ENCODE data around the gene UPF2. TPM values are rescaled to one million over a fixed set of nuclear protein-coding genes. Genes with fewer than 3 reads are reported as not detected.

UPF2 gene
- total RNA-seq, 1 donor from 2014 or later: 16.4 TPM

DNA sequence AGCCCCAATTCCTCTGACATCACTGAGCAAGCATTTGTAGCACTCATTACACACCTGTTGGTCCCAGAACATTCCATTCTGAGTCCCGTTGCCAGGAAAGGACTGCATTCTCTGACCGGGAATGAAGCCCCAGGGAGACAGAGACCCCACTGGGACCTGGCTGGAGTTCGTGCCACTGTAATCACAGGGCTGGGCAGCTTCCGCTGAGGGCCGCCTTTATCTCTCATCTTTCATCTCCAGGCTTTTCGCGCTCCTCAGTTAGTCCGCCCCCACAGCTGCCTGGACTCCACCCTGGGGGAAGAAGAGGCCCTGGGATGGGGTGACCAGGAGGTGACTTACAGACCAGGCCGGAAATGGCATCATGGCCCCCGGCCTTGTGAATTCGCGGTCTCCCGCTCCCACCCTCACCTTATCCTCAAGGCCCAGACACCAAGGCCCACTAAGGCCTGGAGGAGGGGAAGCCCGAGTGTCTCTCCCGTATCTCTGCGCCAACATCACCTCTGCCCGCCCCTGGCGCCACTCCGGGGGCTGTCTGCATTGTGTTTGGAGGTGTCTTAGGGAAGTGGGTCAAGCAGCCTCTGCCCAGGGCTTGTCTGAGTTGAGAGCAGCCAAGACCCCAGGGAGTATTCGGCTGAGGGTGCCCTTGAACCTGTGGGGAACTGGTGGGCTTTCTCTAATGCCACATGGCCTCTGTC, 144.1 kb downstream of the UPF2 start:
- TF ChIP-seq, protein P1, sequence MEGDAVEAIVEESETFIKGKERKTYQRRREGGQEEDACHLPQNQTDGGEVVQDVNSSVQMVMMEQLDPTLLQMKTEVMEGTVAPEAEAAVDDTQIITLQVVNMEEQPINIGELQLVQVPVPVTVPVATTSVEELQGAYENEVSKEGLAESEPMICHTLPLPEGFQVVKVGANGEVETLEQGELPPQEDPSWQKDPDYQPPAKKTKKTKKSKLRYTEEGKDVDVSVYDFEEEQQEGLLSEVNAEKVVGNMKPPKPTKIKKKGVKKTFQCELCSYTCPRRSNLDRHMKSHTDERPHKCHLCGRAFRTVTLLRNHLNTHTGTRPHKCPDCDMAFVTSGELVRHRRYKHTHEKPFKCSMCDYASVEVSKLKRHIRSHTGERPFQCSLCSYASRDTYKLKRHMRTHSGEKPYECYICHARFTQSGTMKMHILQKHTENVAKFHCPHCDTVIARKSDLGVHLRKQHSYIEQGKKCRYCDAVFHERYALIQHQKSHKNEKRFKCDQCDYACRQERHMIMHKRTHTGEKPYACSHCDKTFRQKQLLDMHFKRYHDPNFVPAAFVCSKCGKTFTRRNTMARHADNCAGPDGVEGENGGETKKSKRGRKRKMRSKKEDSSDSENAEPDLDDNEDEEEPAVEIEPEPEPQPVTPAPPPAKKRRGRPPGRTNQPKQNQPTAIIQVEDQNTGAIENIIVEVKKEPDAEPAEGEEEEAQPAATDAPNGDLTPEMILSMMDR (IDR thresholded peaks at IDR 0.05; ENCODE audit: partially characterized antibody, unreplicated experiment): no peak
- Mint-ChIP-seq H3K9me3 (ENCODE audit: unreplicated experiment) (no peaks in the 10 kb centered on the region), H3K27ac (ENCODE audit: unreplicated experiment) (no peak overlapping the region), H3K4me3 (ENCODE audit: unreplicated experiment) (no peak overlapping the region), H3K4me1 (ENCODE audit: low read depth, unreplicated experiment) (no peaks in the 10 kb centered on the region), H3K27me3 (ENCODE audit: unreplicated experiment) (peaks cover 2% of the 10 kb centered on the region), H3K36me3 (ENCODE audit: unreplicated experiment) (no peaks in the 10 kb centered on the region)
- DNase-seq: no peak

DNA sequence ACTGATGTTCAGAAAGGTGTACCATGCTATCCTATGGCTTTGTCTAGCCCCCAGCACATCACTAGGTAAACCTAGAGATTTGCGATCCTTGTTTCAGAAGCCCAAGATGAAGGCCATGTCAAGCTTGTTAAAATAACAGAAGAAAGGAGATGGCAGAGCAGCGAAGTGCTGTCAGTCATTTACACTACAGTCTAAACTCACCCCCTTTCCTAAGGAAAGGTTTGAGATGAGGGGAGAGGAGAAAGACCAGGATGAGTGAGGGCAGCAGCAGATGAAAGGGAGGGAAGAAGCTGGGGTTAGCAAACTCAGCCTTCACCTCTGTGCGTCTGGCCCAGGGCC, 144.6 kb downstream of the UPF2 start:
- Mint-ChIP-seq H3K36me3 (ENCODE audit: unreplicated experiment) (no peaks in the 10 kb centered on the region), H3K9me3 (ENCODE audit: unreplicated experiment) (no peaks in the 10 kb centered on the region), H3K27ac (ENCODE audit: unreplicated experiment) (no peak overlapping the region), H3K27me3 (ENCODE audit: unreplicated experiment) (peaks cover 2% of the 10 kb centered on the region), H3K4me3 (ENCODE audit: unreplicated experiment) (no peak overlapping the region), H3K4me1 (ENCODE audit: low read depth, unreplicated experiment) (no peaks in the 10 kb centered on the region)
- DNase-seq: no peak
- TF ChIP-seq, protein P1 (IDR thresholded peaks at IDR 0.05; ENCODE audit: partially characterized antibody, unreplicated experiment): no peak

DNA sequence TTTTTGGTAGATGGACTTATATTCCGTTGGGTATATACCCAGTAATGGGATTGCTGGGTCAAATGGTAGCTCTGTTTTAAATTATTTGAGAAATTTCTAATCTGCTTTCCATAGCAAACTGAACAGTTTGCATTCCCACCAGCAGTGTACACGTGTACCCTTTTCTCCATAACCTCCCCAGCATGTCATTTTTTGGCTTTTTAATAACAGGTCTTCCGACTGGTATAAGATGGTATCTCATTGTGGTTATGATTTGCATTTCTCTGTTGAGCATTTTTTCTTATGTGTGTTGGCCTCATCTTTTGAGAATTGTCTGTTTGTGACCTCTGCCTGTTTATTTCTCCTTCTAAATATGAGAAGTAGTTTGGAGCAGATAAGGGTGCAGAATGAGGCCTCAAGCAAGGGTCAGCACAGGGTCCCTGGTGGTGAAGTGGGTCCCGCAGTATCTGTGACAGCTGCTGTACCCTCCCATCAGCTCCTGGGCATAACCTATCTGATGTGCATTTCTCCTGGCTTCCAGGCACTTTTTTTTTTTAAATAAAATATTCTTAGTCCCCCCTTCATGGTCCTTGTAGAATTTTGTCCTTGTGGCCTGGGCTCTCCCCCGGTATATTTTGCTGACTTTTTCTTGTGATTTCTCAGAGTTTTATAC, 145.9 kb downstream of the UPF2 start:
- Mint-ChIP-seq H3K27ac (ENCODE audit: unreplicated experiment) (no peak overlapping the region), H3K27me3 (ENCODE audit: unreplicated experiment) (peaks cover 1% of the 10 kb centered on the region), H3K4me3 (ENCODE audit: unreplicated experiment) (no peak overlapping the region), H3K9me3 (ENCODE audit: unreplicated experiment) (no peaks in the 10 kb centered on the region), H3K36me3 (ENCODE audit: unreplicated experiment) (no peaks in the 10 kb centered on the region), H3K4me1 (ENCODE audit: low read depth, unreplicated experiment) (no peaks in the 10 kb centered on the region)
- DNase-seq: no peak
- TF ChIP-seq, protein P1 (IDR thresholded peaks at IDR 0.05; ENCODE audit: partially characterized antibody, unreplicated experiment): no peak

DNA sequence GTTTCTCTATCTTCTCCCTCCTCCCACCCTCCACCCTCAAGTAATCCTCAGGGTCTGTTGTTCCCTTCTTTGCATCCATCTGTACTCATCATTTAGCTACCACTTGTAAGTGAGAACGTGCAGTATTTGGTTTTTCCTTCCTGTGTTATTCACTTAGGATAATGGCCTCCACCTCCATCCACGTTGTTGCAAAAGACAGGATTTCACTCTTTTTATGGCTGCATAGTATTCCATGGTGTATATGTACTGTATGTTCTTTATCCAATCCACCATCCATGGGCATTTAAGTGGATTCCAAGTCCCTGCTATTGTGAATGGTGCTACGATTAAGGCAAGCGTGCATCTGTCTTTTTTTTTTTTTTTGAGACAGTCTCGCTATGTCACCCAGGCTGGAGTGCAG, 147.0 kb downstream of the UPF2 start:
- TF ChIP-seq, protein P1 (IDR thresholded peaks at IDR 0.05; ENCODE audit: partially characterized antibody, unreplicated experiment): no peak
- Mint-ChIP-seq H3K9me3 (ENCODE audit: unreplicated experiment) (no peaks in the 10 kb centered on the region), H3K27ac (ENCODE audit: unreplicated experiment) (no peak overlapping the region), H3K4me3 (ENCODE audit: unreplicated experiment) (no peak overlapping the region), H3K36me3 (ENCODE audit: unreplicated experiment) (no peaks in the 10 kb centered on the region), H3K27me3 (ENCODE audit: unreplicated experiment) (peaks cover 1% of the 10 kb centered on the region), H3K4me1 (ENCODE audit: low read depth, unreplicated experiment) (no peaks in the 10 kb centered on the region)
- no peak for DNase-seq

DNA sequence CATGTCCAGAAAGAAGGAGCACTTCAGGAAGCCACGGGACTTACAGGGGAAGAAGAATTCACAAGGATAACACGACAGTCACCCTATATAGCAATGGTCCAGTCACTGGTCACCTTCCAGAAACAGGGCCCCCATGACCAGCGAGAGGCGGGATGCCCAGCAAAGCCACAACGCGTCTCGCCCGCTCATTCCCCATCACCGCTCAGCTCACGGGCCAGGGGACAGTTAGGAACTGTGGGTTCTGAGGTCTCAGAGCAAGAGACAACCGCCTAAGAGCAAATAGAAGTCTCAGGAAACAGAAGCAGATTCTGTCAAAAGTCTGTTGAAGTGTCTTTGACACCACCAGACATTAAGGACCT, 147.5 kb downstream of the UPF2 start:
- Mint-ChIP-seq H3K9me3 (ENCODE audit: unreplicated experiment) (no peaks in the 10 kb centered on the region), H3K36me3 (ENCODE audit: unreplicated experiment) (no peaks in the 10 kb centered on the region), H3K27me3 (ENCODE audit: unreplicated experiment) (peaks cover 1% of the 10 kb centered on the region), H3K27ac (ENCODE audit: unreplicated experiment) (no peak overlapping the region), H3K4me1 (ENCODE audit: low read depth, unreplicated experiment) (no peaks in the 10 kb centered on the region), H3K4me3 (ENCODE audit: unreplicated experiment) (no peak overlapping the region)
- no peak for DNase-seq
- TF ChIP-seq, protein P1 (IDR thresholded peaks at IDR 0.05; ENCODE audit: partially characterized antibody, unreplicated experiment): no peak

Measured in glutamatergic neuron (in vitro differentiated cells).